Prostate gland (tissue), 2 donors: ENCODE results near the gene CNFN. TPM values are rescaled to one million over a fixed set of nuclear protein-coding genes. Genes with fewer than 3 reads are reported as not detected.

Experiments used
- DNase-seq: peaks from one replicate; pipeline ENCODE4 v3.0.0-alpha.2; 2019; ENCODE audit warnings: low spot score
- H3K27ac ChIP-seq, 2 donors: fragments of 200-600 bp; sonication (generic); 2 replicates each; pipeline ENCODE4 v1.5.1; 2017 to 2019
- H3K27me3 ChIP-seq: fragments of 200-600 bp; sonication (generic); replicated peaks from 2 replicates; pipeline ENCODE4 v1.5.1; 2019; ENCODE audit not compliant: insufficient read depth
- H3K36me3 ChIP-seq, 2 donors: fragments of 200-600 bp; sonication (generic); 1 replicate in 1 of 2; 2 replicates in 1 of 2; pipeline versions ENCODE4 v1.5.1 to v1.8.1; 2017 to 2019
- H3K4me1 ChIP-seq: fragments of 200-600 bp; sonication (generic); replicated peaks from 2 replicates; pipeline ENCODE4 v1.5.1; 2019
- H3K4me3 ChIP-seq, 2 donors: fragments of 200-600 bp; sonication (generic); 2 replicates each; pipeline ENCODE4 v1.5.1; 2017 to 2019
- H3K9me3 ChIP-seq: fragments of 200-600 bp; sonication (generic); 2 replicates; pipeline ENCODE4 v1.5.1; 2017
- POLR2A ChIP-seq: fragments of 450-650 bp; IDR thresholded peaks from one replicate; pipeline ENCODE4 v1.6.1; 2016; ENCODE audit warnings: antibody characterized with exemption, mild to moderate bottlenecking
- POLR2AphosphoS5 ChIP-seq: sonication (generic); formaldehyde crosslinking; IDR thresholded peaks from one replicate; pipeline ENCODE4 v1.6.1; 2017; ENCODE audit warnings: antibody characterized with exemption
- WGBS: methylation state at CpG from one replicate; pipeline ENCODE4 v1.1.5; 2018; 5-methylcytosine and 5-hydroxymethylcytosine counted together
- intact Hi-C: fragments of 100-400 bp; cut with DNase I; formaldehyde crosslinking; loops from one replicate; pipeline ENCODE4 v1.14.2; 2022
- total RNA-seq, 2 donors: library from RNA; depleted of rRNA; stranded (reverse); fragments of >200 nt; gene quantifications; one replicate each; pipeline ENCODE4 v1.1.0, GENCODE V29; 2016
- TF ChIP-seq, protein P1 (sequence below), 4 experiments: fragments of 200-600 bp in 2 of 4; fragments of 450-650 bp in 2 of 4; sonication (generic) in 2 of 4; IDR thresholded peaks; 1 replicate in 3 of 4; 2 replicates in 1 of 4; pipeline ENCODE4 v1.5.1; 2016 to 2019; ENCODE audit warnings: antibody characterized with exemption in 4 of 4, mild to moderate bottlenecking in 2 of 4, moderate library complexity in 2 of 4

CNFN gene
- total RNA-seq, 2 donors from 2014 or later, result 3.4 to 9.4 TPM

DNA sequence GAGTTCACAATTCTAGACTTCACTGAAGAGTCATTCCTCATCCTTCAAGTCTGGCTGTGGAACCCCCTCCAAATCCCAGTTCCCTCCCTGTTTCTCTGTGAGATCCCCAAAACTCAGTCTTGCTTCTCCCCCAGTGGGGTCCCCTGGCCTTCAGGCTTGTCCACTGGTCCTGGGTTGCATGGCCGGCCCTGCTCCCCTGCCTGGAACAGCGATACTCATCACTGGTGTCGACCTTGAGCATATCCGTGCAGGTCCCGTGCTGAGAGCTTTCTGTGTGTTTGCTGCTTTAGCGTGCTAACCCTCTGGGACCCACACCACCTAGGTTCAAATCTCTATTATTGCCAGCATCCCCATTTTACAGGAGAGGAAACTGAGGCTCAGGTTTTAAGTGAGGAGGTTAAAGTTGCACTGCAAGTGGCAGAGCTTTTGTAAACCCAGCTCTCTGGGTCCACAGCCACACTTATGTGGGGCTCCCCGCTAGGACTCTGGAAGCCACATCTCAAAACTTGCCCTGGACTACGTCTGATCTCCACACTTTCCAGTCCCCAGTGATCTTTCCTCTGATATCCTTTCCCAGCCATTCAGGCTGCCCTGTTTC lies 21.6 kb upstream of the CNFN start:
- no peaks in the 10 kb centered on the region for H3K4me1 ChIP-seq
- no peak for DNase-seq
- H3K4me3 ChIP-seq, result no peak overlapping the region
- no peaks in the 10 kb centered on the region for H3K36me3 ChIP-seq
- no peaks in the 10 kb centered on the region for H3K27me3 ChIP-seq
- WGBS, result 96% methylated on average over 8 of the region's 8 CpGs
- TF ChIP-seq, protein P1, sequence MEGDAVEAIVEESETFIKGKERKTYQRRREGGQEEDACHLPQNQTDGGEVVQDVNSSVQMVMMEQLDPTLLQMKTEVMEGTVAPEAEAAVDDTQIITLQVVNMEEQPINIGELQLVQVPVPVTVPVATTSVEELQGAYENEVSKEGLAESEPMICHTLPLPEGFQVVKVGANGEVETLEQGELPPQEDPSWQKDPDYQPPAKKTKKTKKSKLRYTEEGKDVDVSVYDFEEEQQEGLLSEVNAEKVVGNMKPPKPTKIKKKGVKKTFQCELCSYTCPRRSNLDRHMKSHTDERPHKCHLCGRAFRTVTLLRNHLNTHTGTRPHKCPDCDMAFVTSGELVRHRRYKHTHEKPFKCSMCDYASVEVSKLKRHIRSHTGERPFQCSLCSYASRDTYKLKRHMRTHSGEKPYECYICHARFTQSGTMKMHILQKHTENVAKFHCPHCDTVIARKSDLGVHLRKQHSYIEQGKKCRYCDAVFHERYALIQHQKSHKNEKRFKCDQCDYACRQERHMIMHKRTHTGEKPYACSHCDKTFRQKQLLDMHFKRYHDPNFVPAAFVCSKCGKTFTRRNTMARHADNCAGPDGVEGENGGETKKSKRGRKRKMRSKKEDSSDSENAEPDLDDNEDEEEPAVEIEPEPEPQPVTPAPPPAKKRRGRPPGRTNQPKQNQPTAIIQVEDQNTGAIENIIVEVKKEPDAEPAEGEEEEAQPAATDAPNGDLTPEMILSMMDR (IDR thresholded peaks at IDR 0.05), result no peak
- TF ChIP-seq POLR2AphosphoS5, result no peak
- TF ChIP-seq POLR2A, result no peak
- H3K27ac ChIP-seq, result no peak overlapping the region
- intact Hi-C loops, result no loop called here
- H3K9me3 ChIP-seq, result no peaks in the 10 kb centered on the region

DNA sequence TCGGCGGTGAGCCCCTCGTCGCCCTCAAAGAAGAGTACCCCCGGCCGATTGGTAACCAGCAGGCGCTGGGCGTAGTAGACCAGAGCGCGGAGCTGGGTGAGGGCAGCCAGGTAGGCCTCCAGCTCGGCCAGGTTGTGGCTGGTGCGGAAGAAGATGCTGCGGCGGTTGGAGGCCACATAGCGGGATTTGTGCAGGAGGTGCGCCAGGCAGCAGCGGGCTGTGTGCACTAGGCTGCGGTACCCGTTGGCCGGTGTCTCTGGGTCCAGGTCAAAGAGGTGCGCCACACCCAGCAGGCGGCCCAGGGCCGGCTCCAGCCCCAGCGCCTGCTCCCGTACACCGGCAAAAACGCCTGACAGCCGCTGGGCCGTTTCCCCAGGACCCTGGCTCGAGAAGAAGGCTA lies 20.3 kb upstream of the CNFN start:
- H3K4me3 ChIP-seq, result no peak overlapping the region
- no peak for DNase-seq
- no peak for TF ChIP-seq POLR2A
- TF ChIP-seq, protein P1 (IDR thresholded peaks at IDR 0.05), result no peak
- no peak for TF ChIP-seq POLR2AphosphoS5
- WGBS, result 95% methylated on average over 28 of the region's 30 CpGs
- H3K36me3 ChIP-seq, result no peaks in the 10 kb centered on the region
- intact Hi-C loops, result no loop called here
- H3K4me1 ChIP-seq, result no peaks in the 10 kb centered on the region
- H3K9me3 ChIP-seq, result no peaks in the 10 kb centered on the region
- H3K27me3 ChIP-seq, result no peaks in the 10 kb centered on the region
- H3K27ac ChIP-seq, result no peak overlapping the region

DNA sequence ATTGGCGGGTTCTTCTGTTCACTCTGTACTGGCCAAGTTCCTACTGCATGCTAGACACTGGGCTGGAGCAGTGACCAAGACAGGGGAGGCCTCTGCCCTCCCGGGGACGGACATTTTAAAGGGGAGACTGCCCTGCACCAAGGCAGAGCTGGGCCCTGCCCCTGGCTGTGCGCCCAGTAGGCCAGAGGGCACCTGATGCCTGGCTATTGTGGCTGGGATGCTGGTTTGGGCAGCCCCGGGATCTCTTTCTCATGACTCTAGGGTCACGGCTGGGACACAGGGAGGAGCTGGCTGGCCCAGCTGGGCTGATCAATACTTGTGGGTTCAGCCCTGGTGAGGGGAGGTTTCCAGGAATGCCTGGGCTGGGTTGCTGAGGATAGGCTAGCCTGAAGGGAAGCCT lies 19.4 kb upstream of the CNFN start:
- Histone ChIP-seq H3K4me1 (no peaks in the 10 kb centered on the region), H3K27me3 (no peaks in the 10 kb centered on the region), H3K36me3 (no peaks in the 10 kb centered on the region), H3K9me3 (no peaks in the 10 kb centered on the region), H3K27ac (no peak overlapping the region), H3K4me3 (no peak overlapping the region)
- TF ChIP-seq, protein P1 (IDR thresholded peaks at IDR 0.05), result no peak
- TF ChIP-seq POLR2AphosphoS5 (no peak), POLR2A (no peak)
- 49% methylated on average over 6 of the region's 6 CpGs for WGBS
- intact Hi-C loops, result no loop called here
- DNase-seq, result no peak

DNA sequence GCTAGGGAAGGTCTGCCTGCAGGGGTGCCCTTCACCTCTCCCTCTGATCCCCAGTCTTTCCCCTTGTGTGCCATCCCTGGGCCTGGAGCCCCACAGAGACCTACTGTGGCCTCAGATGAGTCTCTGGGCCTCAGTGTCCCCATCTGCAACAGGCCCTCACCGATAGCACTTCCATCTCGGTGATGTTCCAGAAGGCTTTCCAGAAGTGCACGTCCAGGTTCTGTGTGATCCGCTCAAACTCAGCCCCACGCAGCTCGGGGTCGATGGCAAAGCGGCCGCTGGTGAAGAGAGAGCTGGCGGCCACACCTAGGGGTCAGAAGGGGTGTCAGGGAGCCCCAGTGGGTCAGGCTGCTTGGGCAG lies 17.7 kb upstream of the CNFN start:
- 98% methylated on average over 10 of the region's 10 CpGs for WGBS
- H3K9me3 ChIP-seq, result no peaks in the 10 kb centered on the region

More for the DNA sequence above, 17.7 kb upstream of the CNFN start:
- Histone ChIP-seq H3K4me1 (no peaks in the 10 kb centered on the region), H3K27me3 (no peaks in the 10 kb centered on the region), H3K36me3 (no peaks in the 10 kb centered on the region), H3K27ac (no peak overlapping the region), H3K4me3 (no peak overlapping the region)
- intact Hi-C loops, result no loop called here
- DNase-seq, result no peak
- no peak for TF ChIP-seq POLR2A
- TF ChIP-seq, protein P1 (IDR thresholded peaks at IDR 0.05), result no peak
- TF ChIP-seq POLR2AphosphoS5, result no peak
